ENCODE data around the gene WTIP.
"Not testable (repeated sequence)": the region's sequence is repeated elsewhere in the genome, so short reads cannot be mapped to it uniquely, and the experiment has no call there.

The WTIP gene

DNA sequence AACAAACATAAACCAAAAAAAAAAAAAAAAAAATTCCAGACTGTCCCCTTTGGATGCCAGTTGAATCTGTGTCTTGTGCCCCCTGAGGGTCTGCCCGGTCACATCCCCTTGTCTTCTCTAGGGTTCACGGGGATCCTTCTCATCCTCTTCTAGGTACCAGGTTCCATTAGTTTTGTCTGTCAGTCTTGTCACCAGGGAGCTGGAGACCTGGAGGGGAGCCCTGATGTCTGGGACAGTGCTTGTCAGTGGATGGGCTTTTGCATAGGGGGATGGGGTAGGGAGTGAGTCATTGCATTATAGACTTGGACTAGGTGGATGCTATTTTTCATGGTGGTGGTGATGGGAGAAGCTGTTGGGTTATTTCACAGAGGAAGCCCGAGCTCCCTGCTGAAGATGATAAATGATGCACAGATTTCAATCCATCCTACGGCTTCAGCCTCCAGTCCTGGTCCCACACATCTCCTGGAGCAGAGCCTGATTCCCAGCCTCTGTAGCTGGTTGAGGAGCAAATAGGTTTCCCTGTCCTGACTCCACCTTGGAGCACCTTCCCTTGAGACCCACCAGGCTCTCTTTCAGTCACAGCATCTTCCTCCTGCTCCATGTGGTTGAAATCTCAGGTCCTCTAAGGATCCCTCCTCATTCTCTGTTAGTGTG, 26.0 kb downstream of the WTIP start:
- TF ChIP-seq, protein P1, sequence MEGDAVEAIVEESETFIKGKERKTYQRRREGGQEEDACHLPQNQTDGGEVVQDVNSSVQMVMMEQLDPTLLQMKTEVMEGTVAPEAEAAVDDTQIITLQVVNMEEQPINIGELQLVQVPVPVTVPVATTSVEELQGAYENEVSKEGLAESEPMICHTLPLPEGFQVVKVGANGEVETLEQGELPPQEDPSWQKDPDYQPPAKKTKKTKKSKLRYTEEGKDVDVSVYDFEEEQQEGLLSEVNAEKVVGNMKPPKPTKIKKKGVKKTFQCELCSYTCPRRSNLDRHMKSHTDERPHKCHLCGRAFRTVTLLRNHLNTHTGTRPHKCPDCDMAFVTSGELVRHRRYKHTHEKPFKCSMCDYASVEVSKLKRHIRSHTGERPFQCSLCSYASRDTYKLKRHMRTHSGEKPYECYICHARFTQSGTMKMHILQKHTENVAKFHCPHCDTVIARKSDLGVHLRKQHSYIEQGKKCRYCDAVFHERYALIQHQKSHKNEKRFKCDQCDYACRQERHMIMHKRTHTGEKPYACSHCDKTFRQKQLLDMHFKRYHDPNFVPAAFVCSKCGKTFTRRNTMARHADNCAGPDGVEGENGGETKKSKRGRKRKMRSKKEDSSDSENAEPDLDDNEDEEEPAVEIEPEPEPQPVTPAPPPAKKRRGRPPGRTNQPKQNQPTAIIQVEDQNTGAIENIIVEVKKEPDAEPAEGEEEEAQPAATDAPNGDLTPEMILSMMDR (IDR thresholded peaks at IDR 0.05; ENCODE audit: low read depth, low read length, missing control alignments) = no peak
- H3K27me3 ChIP-seq (replicated peaks) = no peaks in the 10 kb centered on the region

DNA sequence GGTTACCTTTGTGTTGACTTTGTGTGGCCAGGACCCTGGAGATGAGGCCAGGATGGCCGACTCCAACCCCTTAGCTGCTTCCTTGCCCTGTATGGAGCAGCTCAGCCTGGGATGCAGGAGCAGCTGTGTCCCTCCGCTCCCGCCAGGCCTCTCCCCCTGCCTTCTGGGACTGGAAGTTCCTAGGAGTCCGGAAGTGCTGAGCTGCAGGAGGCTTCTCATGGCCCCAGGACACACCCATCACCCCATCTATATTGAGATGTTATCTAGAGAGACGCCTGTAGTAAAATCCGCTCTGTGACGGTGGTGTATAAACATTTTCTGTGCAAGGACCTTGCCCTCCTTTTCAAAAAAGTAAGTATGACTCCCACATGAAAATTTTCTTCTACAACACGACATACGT, 27.0 kb downstream of the WTIP start:
- no peaks in the 10 kb centered on the region for H3K36me3 ChIP-seq (replicated peaks)
- no peak overlapping the region for H3K4me3 ChIP-seq (ENCODE audit: low read depth, low read length)
- H3K27ac ChIP-seq = no peak overlapping the region
- no peak for DNase-seq
- in situ Hi-C loops (cut with HindIII; ENCODE audit: low pct_ligation_motif_present, low sequenced_read_pairs) = no loop called here
- H3K27me3 ChIP-seq (replicated peaks) = no peaks in the 10 kb centered on the region
- TF ChIP-seq, protein P1 (IDR thresholded peaks at IDR 0.05; ENCODE audit: low read depth, low read length, missing control alignments) = no peak

More for the DNA sequence above, 26.0 kb downstream of the WTIP start:
- H3K27ac ChIP-seq = no peak overlapping the region
- no peak for DNase-seq
- in situ Hi-C loops (cut with HindIII; ENCODE audit: low pct_ligation_motif_present, low sequenced_read_pairs) = no loop called here
- no peaks in the 10 kb centered on the region for H3K36me3 ChIP-seq (replicated peaks)
- no peak overlapping the region for H3K4me3 ChIP-seq (ENCODE audit: low read depth, low read length)

DNA sequence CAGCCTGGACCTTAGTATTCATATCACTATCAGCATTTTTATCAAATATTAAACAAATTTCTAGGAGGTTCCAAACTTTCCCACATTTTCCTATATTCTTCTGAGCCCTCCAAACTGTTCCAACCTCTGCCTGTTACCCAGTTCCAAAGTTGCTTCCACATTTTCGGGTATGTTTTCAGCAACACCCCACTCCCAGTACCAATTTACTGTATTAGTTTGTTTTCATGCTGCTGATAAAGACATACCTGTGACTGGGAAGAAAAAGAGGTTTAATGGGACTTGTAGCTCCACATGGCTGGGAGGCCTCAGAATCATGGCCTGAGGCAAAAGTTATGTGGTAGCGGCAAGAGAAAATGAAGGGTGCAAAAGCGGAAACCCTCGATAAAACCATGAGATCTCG, 29.3 kb downstream of the WTIP start:
- H3K27ac ChIP-seq; H3K27me3 ChIP-seq (replicated peaks); H3K4me3 ChIP-seq (ENCODE audit: low read depth, low read length); DNase-seq; in situ Hi-C loops (cut with HindIII; ENCODE audit: low pct_ligation_motif_present, low sequenced_read_pairs); H3K36me3 ChIP-seq (replicated peaks): not testable (repeated sequence)

DNA sequence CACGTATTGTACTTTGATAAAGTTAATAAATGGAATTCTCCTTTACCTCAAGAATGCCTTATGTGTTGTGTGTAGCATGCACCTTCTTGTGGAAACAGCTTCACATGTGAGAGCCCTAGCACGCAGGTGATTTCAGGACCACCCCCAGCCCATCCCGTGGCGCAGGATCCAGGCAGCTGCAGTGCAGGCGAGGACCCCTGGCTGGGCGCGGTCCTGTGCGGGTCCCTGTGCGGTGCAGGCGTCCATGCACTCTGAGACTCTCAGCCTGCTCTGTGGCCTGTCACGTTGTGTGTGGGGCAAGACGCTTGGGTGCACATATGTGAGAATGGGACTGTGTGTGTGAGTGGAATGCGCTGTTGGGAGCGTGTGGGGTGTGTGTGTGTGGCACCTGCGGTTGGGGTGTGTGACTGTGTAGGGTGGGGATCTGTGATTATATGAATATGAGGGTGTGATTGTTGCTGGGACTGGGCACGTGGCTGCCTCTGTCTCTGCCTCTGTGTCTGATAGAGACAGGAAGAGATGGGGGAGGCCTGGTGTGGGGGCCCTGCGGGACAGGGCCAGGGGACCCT, 30.8 kb downstream of the WTIP start:
- H3K36me3 ChIP-seq (replicated peaks) = no peaks in the 10 kb centered on the region
- TF ChIP-seq, protein P1 (IDR thresholded peaks at IDR 0.05; ENCODE audit: low read depth, low read length, missing control alignments) = no peak

DNA sequence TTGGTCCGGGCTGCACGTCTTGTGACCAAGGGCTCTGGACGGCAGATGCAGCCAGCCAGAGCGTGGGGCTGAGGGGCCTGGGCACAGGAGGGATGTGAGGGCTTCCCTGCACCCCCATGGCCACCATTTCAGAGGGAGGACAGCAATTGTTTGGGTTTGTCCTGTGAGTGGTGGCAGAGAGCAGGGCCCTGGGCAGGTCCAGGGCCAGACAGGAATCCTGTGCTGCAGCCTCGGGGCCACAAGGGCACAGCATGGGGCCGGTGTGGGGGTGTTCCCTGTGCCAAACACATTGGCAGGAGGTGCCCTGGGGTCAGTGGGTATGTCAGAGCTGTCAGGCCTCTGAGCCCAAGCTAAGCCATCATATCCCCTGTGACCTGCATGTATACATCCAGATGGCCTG, 32.2 kb downstream of the WTIP start:
- in situ Hi-C loops (cut with HindIII; ENCODE audit: low pct_ligation_motif_present, low sequenced_read_pairs) = no loop called here
- Histone ChIP-seq H3K36me3 (replicated peaks) (no peaks in the 10 kb centered on the region), H3K27me3 (replicated peaks) (no peaks in the 10 kb centered on the region), H3K27ac (no peak overlapping the region), H3K4me3 (ENCODE audit: low read depth, low read length) (no peak overlapping the region)
- TF ChIP-seq, protein P1 (IDR thresholded peaks at IDR 0.05; ENCODE audit: low read depth, low read length, missing control alignments) = no peak
- DNase-seq = no peak

More for the DNA sequence above, 30.8 kb downstream of the WTIP start:
- no peak for DNase-seq
- Histone ChIP-seq H3K4me3 (ENCODE audit: low read depth, low read length) (no peak overlapping the region), H3K27ac (no peak overlapping the region), H3K27me3 (replicated peaks) (no peaks in the 10 kb centered on the region)
- in situ Hi-C loops (cut with HindIII; ENCODE audit: low pct_ligation_motif_present, low sequenced_read_pairs) = no loop called here

DNA sequence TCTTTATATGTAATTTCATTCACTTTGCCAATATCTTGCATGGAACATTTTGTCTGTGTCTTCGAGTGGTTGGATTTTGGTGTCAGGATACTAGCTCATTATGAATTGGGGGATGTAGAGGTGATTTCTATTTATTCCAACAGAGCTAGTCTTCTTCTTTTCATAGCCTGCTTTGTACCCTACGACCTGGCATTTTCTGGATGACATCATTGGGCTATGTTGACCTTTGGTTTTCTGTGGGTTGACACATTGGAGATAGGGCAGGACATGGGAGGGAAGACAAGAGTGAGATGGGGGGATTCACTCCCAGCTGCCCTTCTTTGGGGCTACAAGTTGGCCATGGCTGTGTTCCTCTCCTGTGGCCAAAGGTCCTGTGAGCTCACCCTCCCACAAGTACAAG, 38.0 kb downstream of the WTIP start:
- Histone ChIP-seq H3K27me3 (replicated peaks) (no peaks in the 10 kb centered on the region), H3K4me3 (ENCODE audit: low read depth, low read length) (no peak overlapping the region), H3K36me3 (replicated peaks) (no peaks in the 10 kb centered on the region), H3K27ac (no peak overlapping the region)
- TF ChIP-seq, protein P1 (IDR thresholded peaks at IDR 0.05; ENCODE audit: low read depth, low read length, missing control alignments) = no peak
- no peak for DNase-seq
- in situ Hi-C loops (cut with HindIII; ENCODE audit: low pct_ligation_motif_present, low sequenced_read_pairs) = no loop called here
